Measurements from ENCODE around the gene PRKCB. TPM values are rescaled to one million over a fixed set of nuclear protein-coding genes. Genes with fewer than 3 reads are reported as not detected.

The PRKCB gene
- total RNA-seq, 1 donor from 2014 or later, result 79.4 TPM

- intact Hi-C loops (cut with micrococcal nuclease), result no loop called here
Observed at GRCh38 chr16:24116046-24116776, 280.4 kb downstream of the PRKCB start.

- intact Hi-C loops (cut with micrococcal nuclease), result no loop called here
Observed at GRCh38 chr16:24116989-24117388, 281.2 kb downstream of the PRKCB start.

- intact Hi-C loops (cut with micrococcal nuclease), result no loop called here
Observed at GRCh38 chr16:24117680-24118079, 281.9 kb downstream of the PRKCB start.

- intact Hi-C loops (cut with micrococcal nuclease), result no loop called here
Observed at GRCh38 chr16:24118126-24118821, 282.5 kb downstream of the PRKCB start.

- intact Hi-C loops (cut with micrococcal nuclease), result loop anchor here (10.0 kb wide), 1 partner anchor 45 kb away; no protein-coding TSS in a partner anchor
Observed at GRCh38 chr16:24119807-24120206, 284.0 kb downstream of the PRKCB start.

- intact Hi-C loops (cut with micrococcal nuclease), result loop anchor here (10.0 kb wide), 1 partner anchor 48 kb away; no protein-coding TSS in a partner anchor
Observed at GRCh38 chr16:24123275-24123674, 287.5 kb downstream of the PRKCB start.

- intact Hi-C loops (cut with micrococcal nuclease), result loop anchor here (10.0 kb wide), 1 partner anchor 49 kb away; no protein-coding TSS in a partner anchor
Observed at GRCh38 chr16:24124291-24124690, 288.5 kb downstream of the PRKCB start.

GRCh38 chr16:24125214-24125613 is 289.4 kb downstream of the PRKCB start:
- intact Hi-C loops (cut with micrococcal nuclease), result loop anchor here (10.0 kb wide), 1 partner anchor 50 kb away; no protein-coding TSS in a partner anchor

- intact Hi-C loops (cut with micrococcal nuclease), result loop anchor here (10.0 kb wide), 1 partner anchor 55 kb away; no protein-coding TSS in a partner anchor
Observed at GRCh38 chr16:24129412-24129918, 293.7 kb downstream of the PRKCB start.

GRCh38 chr16:24130494-24131085 is 294.8 kb downstream of the PRKCB start:
- intact Hi-C loops (cut with micrococcal nuclease), result no loop called here

GRCh38 chr16:24131294-24131693 is 295.5 kb downstream of the PRKCB start:
- intact Hi-C loops (cut with micrococcal nuclease), result no loop called here

GRCh38 chr16:24132048-24132796 is 296.4 kb downstream of the PRKCB start:
- intact Hi-C loops (cut with micrococcal nuclease), result no loop called here

- intact Hi-C loops (cut with micrococcal nuclease), result no loop called here
Observed at GRCh38 chr16:24132797-24133155, 297.0 kb downstream of the PRKCB start.

- intact Hi-C loops (cut with micrococcal nuclease), result no loop called here
Observed at GRCh38 chr16:24135624-24136565, 300.1 kb downstream of the PRKCB start.

GRCh38 chr16:24138024-24138423 is 302.2 kb downstream of the PRKCB start:
- intact Hi-C loops (cut with micrococcal nuclease), result no loop called here

GRCh38 chr16:24138575-24138974 is 302.8 kb downstream of the PRKCB start:
- intact Hi-C loops (cut with micrococcal nuclease), result no loop called here

- intact Hi-C loops (cut with micrococcal nuclease), result no loop called here
Observed at GRCh38 chr16:24139282-24139681, 303.5 kb downstream of the PRKCB start.

GRCh38 chr16:24140730-24141129 is 304.9 kb downstream of the PRKCB start:
- intact Hi-C loops (cut with micrococcal nuclease), result no loop called here

GRCh38 chr16:24141466-24141865 is 305.7 kb downstream of the PRKCB start:
- intact Hi-C loops (cut with micrococcal nuclease), result no loop called here

GRCh38 chr16:24141917-24142316 is 306.1 kb downstream of the PRKCB start:
- intact Hi-C loops (cut with micrococcal nuclease), result no loop called here
